GM21576 (cell line): Measurements from ENCODE around the gene CAMTA1.

Experiments used
- ATAC-seq: cut with Tn5 transposase; IDR thresholded peaks from one replicate; pipeline ENCODE4 v1.9.1; 2021; ENCODE audit warnings: mild to moderate bottlenecking, moderate library complexity; ENCODE audit not compliant: unreplicated experiment

CAMTA1 gene

GRCh38 chr1:6870086-6870485, 84.8 kb downstream of the CAMTA1 start:
- no peak for ATAC-seq

DNA sequence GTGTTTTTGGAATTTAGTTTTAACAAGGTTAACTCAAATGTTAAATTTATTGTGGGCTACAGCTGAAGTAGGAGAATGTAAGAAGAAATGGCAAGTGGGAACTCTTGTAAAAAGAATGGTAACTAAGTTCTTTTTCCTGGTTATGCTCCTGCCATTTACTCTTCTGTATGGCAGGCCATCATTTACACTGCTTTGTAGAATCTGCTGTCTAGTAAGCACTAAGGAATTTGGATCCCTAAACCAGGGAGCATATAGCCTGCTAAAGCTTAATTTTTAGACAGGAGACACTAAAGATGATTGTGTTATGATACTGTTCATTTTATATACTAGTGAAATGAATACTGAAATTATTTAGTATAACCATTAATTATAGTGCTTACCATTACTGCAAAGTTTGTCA, 85.3 kb downstream of the CAMTA1 start:
- no peak for ATAC-seq

DNA sequence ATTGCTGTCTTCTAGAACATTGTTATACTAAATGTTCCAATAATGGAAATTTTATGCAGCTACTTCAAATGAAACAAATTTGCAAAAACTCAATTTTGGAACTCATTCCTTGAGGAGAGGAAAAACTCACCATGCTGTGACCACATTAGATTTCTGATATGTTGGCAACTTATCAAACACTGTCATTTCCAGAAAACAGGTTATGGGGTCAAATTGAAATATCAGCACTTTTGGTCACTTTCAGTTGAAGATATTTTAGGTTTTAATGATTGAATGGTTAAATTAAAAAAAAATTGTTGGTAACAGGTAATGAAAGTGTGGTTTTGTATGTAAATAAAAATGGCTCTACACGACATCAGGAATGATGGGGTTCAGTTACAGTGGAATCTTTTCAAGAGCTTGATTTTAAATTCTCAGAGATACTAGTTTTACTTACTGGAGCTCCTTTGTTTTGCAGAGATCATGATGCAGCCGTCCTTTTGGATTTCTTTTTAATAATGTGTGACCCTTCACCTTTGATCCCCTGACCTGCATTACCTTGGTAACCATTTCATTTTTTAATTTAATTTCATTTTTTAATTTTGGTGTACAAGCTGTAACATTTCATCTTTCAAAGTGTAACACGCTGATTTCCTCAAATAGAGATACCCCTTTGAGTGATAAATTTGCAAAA, 86.2 kb downstream of the CAMTA1 start:
- ATAC-seq, result no peak

DNA sequence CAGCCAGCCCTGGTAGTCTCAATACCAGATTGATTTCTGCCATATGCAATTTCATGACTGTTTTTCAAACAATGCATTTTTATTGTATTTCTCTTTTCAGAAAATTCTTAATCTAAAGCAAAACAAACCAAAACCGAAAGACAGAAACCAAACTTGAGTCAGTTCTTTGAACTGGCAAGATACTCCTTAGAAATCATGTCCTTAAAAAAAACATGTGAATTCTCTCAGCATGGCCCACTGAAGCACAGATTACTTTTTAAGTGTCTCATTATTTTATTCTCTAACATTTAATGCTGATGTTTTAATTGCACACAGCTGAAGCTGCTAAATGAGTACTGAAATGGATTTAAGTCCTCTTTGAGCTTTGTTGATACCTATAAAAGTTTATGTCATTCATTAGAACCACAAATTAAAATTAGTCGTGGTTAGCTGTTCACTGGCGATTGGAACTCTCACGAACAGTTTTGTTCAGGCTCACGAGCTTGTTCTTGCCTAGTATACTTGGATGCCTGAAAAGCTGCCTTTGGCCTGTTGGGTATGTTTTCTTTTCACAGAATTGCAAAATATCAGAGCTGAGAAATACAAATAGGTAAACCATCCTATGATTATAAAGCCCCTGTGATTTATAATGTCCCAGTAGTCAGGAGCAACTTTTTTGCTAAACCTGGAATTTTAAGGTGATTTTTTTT, 87.5 kb downstream of the CAMTA1 start:
- ATAC-seq, result no peak

DNA sequence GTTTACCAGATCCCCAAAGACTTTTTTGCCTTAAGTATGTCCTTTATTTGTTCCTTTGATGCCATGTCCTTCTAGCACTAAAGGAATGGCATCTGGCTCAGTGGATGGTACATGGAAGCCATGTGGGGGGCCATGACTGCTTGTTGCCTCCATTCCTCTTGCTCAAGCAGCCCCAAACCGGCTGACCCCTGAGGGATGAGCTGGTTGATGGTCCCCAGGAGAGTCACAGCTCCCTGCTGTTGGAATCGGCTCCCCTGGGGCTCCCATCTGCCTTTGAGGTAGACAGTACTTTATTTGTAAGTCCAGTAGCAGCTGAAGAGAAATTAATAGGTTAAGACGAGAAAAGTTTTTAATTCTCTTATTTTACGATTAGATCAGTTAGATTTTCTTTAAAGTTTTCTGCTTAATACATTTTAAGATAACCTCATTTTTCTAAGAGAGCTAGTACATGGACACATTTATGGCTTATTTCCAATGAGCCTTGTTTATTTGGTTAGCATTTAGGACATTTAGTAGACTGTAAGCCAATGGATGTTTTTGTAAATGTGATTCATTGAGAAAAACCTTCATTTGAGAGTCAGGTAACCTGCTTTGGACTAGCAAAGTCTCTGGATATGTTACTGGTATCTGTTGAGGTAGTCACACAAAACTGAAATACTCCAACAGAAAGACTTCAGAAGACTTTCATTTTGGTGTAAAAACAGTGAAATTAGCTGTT, 88.2 kb downstream of the CAMTA1 start:
- ATAC-seq, result no peak

- ATAC-seq, result no peak
Observed at GRCh38 chr1:6874298-6874697, 89.0 kb downstream of the CAMTA1 start.

DNA sequence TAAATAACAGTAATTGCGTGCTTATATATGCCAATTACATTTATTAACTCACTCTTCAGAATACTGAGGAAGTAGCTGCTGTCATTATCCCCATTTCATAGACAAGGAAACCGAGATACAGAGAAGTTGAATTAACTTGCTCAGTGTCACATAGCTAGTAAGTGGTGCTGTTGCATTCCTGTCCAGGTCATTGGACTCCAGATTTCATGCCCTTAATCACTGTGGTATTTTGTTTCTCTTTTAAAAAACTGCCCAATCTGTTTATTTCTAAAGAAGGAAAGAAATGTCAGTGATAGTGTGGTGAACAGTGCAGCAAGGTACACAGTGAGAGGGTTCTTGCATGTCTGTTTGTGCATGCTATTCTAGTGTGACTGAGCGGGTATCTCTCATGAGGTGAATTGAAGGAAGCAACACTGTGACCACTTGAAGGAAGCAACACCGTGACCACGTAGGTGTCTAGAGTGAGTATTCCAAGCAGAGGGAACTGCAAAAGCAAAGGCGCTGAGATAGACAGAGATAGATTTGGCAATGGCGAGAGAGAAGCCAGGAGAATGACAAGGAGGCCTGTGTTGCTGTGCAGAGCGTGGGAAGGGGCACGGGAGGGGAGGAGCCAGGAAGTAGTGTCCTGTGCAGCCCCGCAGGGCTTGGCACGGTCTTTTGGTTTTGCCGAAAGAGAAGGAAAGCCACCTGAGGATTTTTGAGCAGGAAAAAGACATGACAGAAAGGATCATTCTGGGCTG, 95.9 kb downstream of the CAMTA1 start:
- ATAC-seq, result no peak

DNA sequence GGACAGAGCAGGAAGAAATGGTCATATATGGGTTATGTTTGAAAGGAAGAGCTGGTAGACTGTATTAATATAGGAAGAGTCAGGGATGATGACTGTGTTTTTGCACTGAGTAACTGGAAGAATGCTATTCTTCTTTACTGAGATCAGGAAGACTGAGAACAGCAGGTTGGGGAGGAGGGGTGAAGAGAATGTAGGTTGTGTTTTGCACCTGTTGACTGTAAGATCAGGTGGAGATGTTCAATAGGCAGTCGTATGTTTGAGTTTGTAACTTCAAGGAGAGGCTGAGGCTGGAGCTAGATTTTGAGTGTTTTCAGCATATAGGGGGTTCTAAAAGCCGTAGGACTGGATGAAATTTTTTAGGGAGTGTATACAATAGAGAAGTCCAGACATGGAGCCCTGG, 97.2 kb downstream of the CAMTA1 start:
- no peak for ATAC-seq

GRCh38 chr1:6884652-6885153, 99.4 kb downstream of the CAMTA1 start:
- no peak for ATAC-seq

- no peak for ATAC-seq
Observed at GRCh38 chr1:6885426-6885825, 100.2 kb downstream of the CAMTA1 start.

DNA sequence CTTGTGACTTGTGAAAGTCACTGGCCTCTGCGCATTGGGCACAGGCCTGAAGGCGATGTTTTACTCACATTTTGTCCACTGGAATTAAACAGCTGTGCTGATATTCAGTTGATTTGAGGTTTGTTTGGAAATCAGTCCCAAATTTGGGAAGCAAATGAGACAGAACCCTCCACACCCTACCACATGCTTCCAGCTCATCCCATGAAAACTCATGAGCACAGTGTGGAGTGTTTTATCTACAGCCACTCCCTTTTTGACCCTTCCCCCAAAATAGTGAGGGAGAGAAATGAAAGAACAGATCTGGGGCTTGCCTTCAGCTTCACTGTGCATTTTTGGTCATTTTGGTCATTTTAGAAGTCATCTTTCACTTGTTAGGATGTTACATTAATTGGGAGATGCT, 101.3 kb downstream of the CAMTA1 start:
- ATAC-seq, result no peak

GRCh38 chr1:6888268-6888667, 103.0 kb downstream of the CAMTA1 start:
- no peak for ATAC-seq

DNA sequence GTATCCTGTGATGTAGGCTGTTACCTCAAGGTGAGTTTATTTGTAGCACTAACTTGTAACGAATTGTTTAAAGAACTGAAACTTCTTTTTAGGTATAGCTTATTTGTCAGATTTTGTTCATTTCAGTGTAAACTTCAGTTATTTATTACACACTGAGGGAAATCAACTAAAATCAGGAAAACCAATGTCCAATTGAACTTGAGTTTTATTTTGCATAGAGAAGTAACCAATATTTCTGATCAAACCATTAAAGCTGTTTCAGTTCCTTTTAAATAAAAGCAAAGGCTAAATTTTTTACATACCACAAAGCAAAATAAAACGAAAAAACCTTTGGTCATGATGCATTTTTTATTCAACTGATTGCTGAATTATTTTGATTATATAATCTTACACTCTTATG, 103.6 kb downstream of the CAMTA1 start:
- no peak for ATAC-seq

- no peak for ATAC-seq
Observed at GRCh38 chr1:6889875-6890480, 104.7 kb downstream of the CAMTA1 start.

DNA sequence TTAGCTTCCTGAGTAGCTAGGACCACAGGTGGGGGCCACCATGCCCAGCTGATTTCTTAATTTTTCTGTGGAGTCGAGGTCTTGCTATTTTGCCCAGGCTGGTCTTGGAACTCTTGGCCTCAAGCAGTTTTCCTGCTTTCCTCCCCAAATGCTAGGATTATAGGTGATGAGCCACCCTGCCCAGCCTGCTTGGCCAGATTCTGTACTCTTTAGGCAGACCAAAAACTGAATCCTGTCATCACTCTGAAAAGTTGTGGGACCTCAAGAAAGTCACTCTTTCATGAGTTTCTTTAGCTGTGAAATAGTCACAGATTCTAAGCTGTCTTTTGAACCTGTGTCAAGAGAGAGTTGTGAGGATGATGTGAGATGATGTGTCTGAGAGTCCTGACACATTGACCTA, 105.4 kb downstream of the CAMTA1 start:
- ATAC-seq, result no peak

DNA sequence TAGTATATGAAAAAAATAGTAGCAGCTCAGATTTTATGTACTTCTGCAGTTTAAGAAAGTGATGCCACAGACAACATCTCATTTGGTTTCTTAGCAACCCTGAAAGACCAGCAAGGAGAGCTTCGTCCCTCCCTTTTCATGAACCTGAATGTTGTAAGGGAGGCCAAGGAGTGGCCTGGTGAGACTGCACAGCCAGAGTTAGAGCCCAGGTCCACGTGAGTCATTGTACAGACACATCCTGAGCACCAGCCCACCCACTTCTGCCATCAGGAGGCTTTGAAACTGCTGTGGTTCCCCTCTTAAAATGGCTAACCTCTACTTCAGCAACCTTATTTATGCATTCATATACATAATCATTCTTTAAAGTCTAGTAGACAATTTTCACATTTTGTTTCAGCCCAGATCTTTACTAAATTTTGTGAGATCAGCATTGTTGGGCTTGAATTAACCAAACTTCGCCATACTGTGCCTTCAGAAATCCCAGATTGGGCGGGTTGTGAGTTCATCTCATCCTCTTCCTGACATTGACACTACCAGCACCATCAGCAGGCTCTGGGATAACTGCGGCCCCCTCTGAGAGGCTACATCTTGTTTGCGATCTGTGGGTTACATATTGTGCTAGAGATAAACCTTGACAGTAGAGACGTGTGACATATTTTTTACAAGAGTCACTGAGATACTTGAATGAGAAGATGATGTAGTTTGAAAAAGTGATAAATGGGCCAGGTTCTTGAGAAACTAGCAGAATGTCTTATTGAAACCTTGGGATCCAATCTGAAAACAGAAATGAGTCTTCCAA, 106.7 kb downstream of the CAMTA1 start:
- ATAC-seq, result no peak

DNA sequence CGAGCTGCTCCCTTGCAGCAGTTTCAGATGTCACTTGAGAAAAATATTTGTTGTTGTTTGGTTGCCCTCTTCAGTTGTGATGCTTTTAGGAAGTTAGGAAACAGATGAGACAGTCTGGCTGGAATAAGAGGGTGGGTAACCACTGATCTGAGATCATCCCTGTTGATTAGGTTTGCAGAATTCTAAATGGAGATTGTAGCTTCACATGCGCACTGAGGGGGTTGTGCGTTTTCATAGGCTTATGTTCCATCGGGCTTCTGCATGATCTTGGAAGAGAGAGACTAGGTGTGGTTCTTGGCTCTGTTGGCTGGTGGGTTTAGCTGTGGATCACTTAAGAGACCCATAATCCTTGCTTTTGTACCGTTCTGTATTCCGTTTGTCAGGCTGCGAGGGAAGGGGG, 108.1 kb downstream of the CAMTA1 start:
- ATAC-seq, result no peak

DNA sequence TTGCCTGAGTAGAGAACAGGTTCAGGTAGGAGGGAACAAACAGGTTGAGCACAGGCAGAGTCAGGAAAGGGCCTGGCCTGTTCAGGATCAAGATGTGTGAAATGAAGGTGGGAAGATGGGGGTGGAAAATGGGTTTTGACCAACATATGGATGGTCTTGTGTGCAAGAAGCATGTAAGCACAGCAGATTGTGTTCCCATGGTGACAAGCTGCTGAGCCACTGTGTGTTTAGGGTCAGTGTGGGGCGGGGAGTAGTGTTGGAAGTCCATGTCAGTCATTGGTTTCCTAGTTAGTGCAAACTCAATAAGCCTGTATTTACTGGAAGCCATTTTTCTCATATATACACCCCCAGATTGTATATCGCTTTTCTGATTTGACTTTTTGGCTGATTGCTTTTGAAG, 111.9 kb downstream of the CAMTA1 start:
- no peak for ATAC-seq

DNA sequence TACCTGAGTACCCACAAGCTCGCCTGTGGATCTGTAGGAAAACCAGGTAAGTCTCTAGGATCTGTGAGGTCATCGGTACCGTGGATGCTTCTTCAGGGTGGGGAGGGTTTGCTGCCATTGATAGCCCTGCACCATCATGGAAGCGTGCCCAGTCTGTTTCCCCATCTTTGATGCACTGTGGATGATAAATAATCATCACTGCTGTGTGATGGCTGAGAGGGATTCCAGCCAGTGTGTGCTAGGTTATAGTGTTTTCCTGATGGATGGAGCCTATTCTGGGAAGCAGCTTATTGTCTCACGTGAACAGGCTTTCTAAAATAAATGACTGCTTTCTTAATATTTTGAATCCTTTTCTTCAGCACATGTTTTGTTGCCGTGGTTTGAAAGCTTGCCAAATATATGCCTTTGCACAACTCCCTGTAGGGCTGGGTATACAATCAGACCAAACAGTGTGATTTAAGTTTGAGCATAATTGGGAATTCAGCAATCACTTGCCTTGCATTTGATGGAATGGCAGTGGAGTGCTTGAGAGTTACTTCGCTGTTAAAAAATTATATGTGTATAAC, 113.8 kb downstream of the CAMTA1 start:
- no peak for ATAC-seq

- no peak for ATAC-seq
Observed at GRCh38 chr1:6899621-6900020, 114.4 kb downstream of the CAMTA1 start.
